Head of caudate nucleus (tissue), 42 donors: ENCODE results near the gene DISC1.
"Not testable (repeated sequence)": the region's sequence is repeated elsewhere in the genome, so short reads cannot be mapped to it uniquely, and the experiment has no call there.

ENCODE experiments used
- DNase-seq, 42 donors: peaks; one replicate each; pipeline versions ENCODE4 v3.0.0 to v3.0.0-alpha.2; 2020 to 2021; ENCODE audit warnings: mixed read lengths in 7 of 42
- intact Hi-C: fragments of 100-400 bp; cut with DNase I; formaldehyde crosslinking; loops from one replicate; pipeline ENCODE4 v1.15.0; 2022

Gene DISC1

GRCh38 chr1:231925864-231926263 lies 299.3 kb downstream of the DISC1 start:
- intact Hi-C loops: no loop called here
- DNase-seq: no peak

GRCh38 chr1:231926340-231926739 lies 299.8 kb downstream of the DISC1 start:
- intact Hi-C loops: no loop called here
- DNase-seq: no peak

GRCh38 chr1:231926933-231927332 lies 300.3 kb downstream of the DISC1 start:
- DNase-seq: no peak
- intact Hi-C loops: no loop called here

- DNase-seq: no peak
- intact Hi-C loops: no loop called here
Measured at GRCh38 chr1:231927431-231927830, 300.8 kb downstream of the DISC1 start.

- DNase-seq: peak in 1 of 42 donors; percentile 10
- intact Hi-C loops: no loop called here
Measured at GRCh38 chr1:231929311-231929710, 302.7 kb downstream of the DISC1 start.

GRCh38 chr1:231930257-231930947 lies 303.8 kb downstream of the DISC1 start:
- intact Hi-C loops: no loop called here
- no peak for DNase-seq

GRCh38 chr1:231931146-231931545 lies 304.6 kb downstream of the DISC1 start:
- intact Hi-C loops: no loop called here
- no peak for DNase-seq

- no peak for DNase-seq
- intact Hi-C loops: no loop called here
Measured at GRCh38 chr1:231931846-231932454, 305.4 kb downstream of the DISC1 start.

GRCh38 chr1:231933711-231934626 lies 307.4 kb downstream of the DISC1 start:
- no peak for DNase-seq
- intact Hi-C loops: no loop called here

- intact Hi-C loops: no loop called here
- DNase-seq: peak in 1 of 42 donors; percentile 6
Measured at GRCh38 chr1:231934797-231935196, 308.2 kb downstream of the DISC1 start.

GRCh38 chr1:231935856-231936255 lies 309.3 kb downstream of the DISC1 start:
- intact Hi-C loops: no loop called here
- DNase-seq: no peak

- intact Hi-C loops: no loop called here
- DNase-seq: peak in 40 of 42 donors; percentile 16 to 80 (median 44)
Measured at GRCh38 chr1:231936983-231937775, 310.6 kb downstream of the DISC1 start.

GRCh38 chr1:231938211-231938610 lies 311.6 kb downstream of the DISC1 start:
- DNase-seq: no peak
- intact Hi-C loops: no loop called here

GRCh38 chr1:231938711-231939110 lies 312.1 kb downstream of the DISC1 start:
- DNase-seq: no peak
- intact Hi-C loops: no loop called here

- intact Hi-C loops: no loop called here
- DNase-seq: no peak
Measured at GRCh38 chr1:231939118-231939517, 312.5 kb downstream of the DISC1 start.

GRCh38 chr1:231940116-231940515 lies 313.5 kb downstream of the DISC1 start:
- DNase-seq: no peak
- intact Hi-C loops: no loop called here

- intact Hi-C loops: no loop called here
- DNase-seq: no peak
Measured at GRCh38 chr1:231940701-231941100, 314.1 kb downstream of the DISC1 start.

GRCh38 chr1:231943084-231943483 lies 316.5 kb downstream of the DISC1 start:
- intact Hi-C loops: no loop called here
- no peak for DNase-seq

GRCh38 chr1:231948102-231948501 lies 321.5 kb downstream of the DISC1 start:
- intact Hi-C loops, DNase-seq: not testable (repeated sequence)
